Adrenal gland (tissue), 12 donors: ENCODE data around the gene HLX. TPM values are rescaled to one million over a fixed set of nuclear protein-coding genes. Genes with fewer than 3 reads are reported as not detected.

Experiments
- DNase-seq, 7 donors: peaks; one replicate each; pipeline ENCODE4 v3.0.0-alpha.2; 2019 to 2020
- H3K27ac ChIP-seq, 5 donors: fragments of 200-600 bp; sonication (generic) in 4 of 5; 1 replicate in 3 of 5; 2 replicates in 2 of 5; pipeline versions ENCODE4 v1.5.1 to v1.8.0; 2016 to 2020; ENCODE audit warnings: mild to moderate bottlenecking in 1 of 5
- H3K27me3 ChIP-seq: fragments of 200-600 bp; 2 replicates; pipeline ENCODE4 v1.8.0; 2021
- H3K36me3 ChIP-seq, 2 donors: fragments of 200-600 bp; replicated peaks in 1 of 2; 1 replicate in 1 of 2; 2 replicates in 1 of 2; pipeline versions ENCODE4 v1.5.1 to v1.8.0; 2018 to 2022
- H3K4me1 ChIP-seq, 2 donors: fragments of 200-600 bp; replicated peaks in 1 of 2; 1 replicate in 1 of 2; 2 replicates in 1 of 2; pipeline versions ENCODE4 v1.5.1 to v1.8.0; 2018 to 2021
- H3K4me3 ChIP-seq, 4 donors: fragments of 200-600 bp; sonication (generic) in 3 of 4; one replicate each; pipeline ENCODE4 v1.5.1; 2016 to 2018
- H3K9me3 ChIP-seq, 3 donors: fragments of 200-600 bp; sonication (generic) in 1 of 3; replicated peaks in 1 of 3; 1 replicate in 2 of 3; 2 replicates in 1 of 3; pipeline versions ENCODE4 v1.5.1 to v1.8.0; 2016 to 2021
- POLR2A ChIP-seq, 2 donors: fragments of 450-650 bp; IDR thresholded peaks; one replicate each; pipeline ENCODE4 v1.6.1; 2017; ENCODE audit warnings: antibody characterized with exemption in 2 of 2, mild to moderate bottlenecking in 2 of 2, moderate library complexity in 1 of 2
- WGBS, 4 donors: extraction: QIAGEN DNeasy Blood & Tissue Kit in 2 of 4; methylation state at CpG; one replicate each; pipeline versions ENCODE4 v1.1.5 to v1.1.7; 2013 to 2017; 5-methylcytosine and 5-hydroxymethylcytosine counted together
- intact Hi-C, 2 donors: fragments of 100-400 bp; cut with DNase I; formaldehyde crosslinking; loops; one replicate each; pipeline versions ENCODE4 v1.14.1 to v1.15.0; 2022 to 2023
- polyA plus RNA-seq, 3 donors: library from polyadenylated mRNA; stranded (reverse); fragments of 200-250 nt in 2 of 3; fragments of 350-450 nt in 1 of 3; fragmentation: Illumina TruSeq in 1 of 3; extraction: RNeasy Lipid Tissue Mini Kit (QIAGEN cat#74804) in 1 of 3; gene quantifications; one replicate each; pipeline ENCODE4 v1.2.3, GENCODE V29; 2013 to 2014
- total RNA-seq, 9 donors: library from RNA; depleted of rRNA in 4 of 9; stranded (reverse); fragments of >200 nt in 4 of 9; fragments of 120-200 nt in 1 of 9; fragmentation: NEBNext Ultra II Directional in 1 of 9; extraction: Animal tissue kit (Norgen Biotek cat#: 25700) in 1 of 9; gene quantifications; one replicate each; pipeline versions ENCODE4 v1.1.0 to v1.2.4, GENCODE V29; 2013 to 2023
- TF ChIP-seq, protein P1 (sequence below), 6 experiments: fragments of 450-650 bp in 4 of 6; fragments of 200-600 bp in 2 of 6; sonication (generic) in 1 of 6; IDR thresholded peaks; 1 replicate in 5 of 6; 2 replicates in 1 of 6; pipeline versions ENCODE4 v1.5.1 to v1.8.0; 2016 to 2021; ENCODE audit warnings: antibody characterized with exemption in 6 of 6, mild to moderate bottlenecking in 2 of 6, moderate library complexity in 1 of 6
- donor health status: healthy with polysubstance abuse.
- donor health status: Bipolar disorder and iron deficiency.
- donor health status: DM: yes; HTN: yes; CAD: no.
- donor health status: DM: no; HTN: no; CAD: no.
- donor health status: DM: no; HTN: no; CAD: no.
- donor health status: DM: yes; HTN: yes; CAD: no.

HLX gene
- total and polyA plus RNA-seq, 12 donors: 0.81 to 13.8 (median 7.0) TPM

DNA sequence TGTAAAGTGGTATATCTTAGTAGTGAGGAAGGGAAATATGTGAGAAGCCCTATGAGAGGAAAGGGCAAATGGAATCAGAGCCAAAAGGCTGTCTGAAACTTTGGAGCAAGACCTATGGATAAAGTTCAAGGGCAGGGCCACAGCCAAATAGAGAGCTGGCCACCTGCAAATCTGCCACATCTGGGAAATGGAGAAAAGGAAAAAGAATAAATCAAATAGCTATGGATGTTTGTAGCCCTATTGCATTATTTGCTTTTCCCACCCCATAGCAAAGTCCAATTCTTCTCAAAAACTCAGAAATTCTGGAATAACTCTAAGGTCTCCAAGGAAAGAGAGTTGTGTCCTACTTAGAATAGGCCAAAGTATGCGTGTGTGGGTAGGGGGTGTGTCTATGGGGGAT is 4.0 kb upstream of the HLX start:
- no peak for DNase-seq
- Histone ChIP-seq H3K4me3 (no peak overlapping the region), H3K27me3 (peaks cover 6% of the 10 kb centered on the region), H3K9me3 (no peaks in the 10 kb centered on the region), H3K36me3 (no peaks in the 10 kb centered on the region), H3K27ac (no peak overlapping the region), H3K4me1 (peaks cover 0 to 5% of the 10 kb centered on the region in 2 donors)
- WGBS, 4 donors: 56 to 95% (median 83%) methylated on average over 1 of the region's 1 CpG
- intact Hi-C loops: loop anchor here in 1 of 2 donors (10.0 kb wide), 1 partner anchor 560 kb away; no protein-coding TSS in a partner anchor
- TF ChIP-seq, protein P1, sequence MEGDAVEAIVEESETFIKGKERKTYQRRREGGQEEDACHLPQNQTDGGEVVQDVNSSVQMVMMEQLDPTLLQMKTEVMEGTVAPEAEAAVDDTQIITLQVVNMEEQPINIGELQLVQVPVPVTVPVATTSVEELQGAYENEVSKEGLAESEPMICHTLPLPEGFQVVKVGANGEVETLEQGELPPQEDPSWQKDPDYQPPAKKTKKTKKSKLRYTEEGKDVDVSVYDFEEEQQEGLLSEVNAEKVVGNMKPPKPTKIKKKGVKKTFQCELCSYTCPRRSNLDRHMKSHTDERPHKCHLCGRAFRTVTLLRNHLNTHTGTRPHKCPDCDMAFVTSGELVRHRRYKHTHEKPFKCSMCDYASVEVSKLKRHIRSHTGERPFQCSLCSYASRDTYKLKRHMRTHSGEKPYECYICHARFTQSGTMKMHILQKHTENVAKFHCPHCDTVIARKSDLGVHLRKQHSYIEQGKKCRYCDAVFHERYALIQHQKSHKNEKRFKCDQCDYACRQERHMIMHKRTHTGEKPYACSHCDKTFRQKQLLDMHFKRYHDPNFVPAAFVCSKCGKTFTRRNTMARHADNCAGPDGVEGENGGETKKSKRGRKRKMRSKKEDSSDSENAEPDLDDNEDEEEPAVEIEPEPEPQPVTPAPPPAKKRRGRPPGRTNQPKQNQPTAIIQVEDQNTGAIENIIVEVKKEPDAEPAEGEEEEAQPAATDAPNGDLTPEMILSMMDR (IDR thresholded peaks at IDR 0.05): no peak
- no peak for TF ChIP-seq POLR2A (IDR thresholded peaks at IDR 0.05)

DNA sequence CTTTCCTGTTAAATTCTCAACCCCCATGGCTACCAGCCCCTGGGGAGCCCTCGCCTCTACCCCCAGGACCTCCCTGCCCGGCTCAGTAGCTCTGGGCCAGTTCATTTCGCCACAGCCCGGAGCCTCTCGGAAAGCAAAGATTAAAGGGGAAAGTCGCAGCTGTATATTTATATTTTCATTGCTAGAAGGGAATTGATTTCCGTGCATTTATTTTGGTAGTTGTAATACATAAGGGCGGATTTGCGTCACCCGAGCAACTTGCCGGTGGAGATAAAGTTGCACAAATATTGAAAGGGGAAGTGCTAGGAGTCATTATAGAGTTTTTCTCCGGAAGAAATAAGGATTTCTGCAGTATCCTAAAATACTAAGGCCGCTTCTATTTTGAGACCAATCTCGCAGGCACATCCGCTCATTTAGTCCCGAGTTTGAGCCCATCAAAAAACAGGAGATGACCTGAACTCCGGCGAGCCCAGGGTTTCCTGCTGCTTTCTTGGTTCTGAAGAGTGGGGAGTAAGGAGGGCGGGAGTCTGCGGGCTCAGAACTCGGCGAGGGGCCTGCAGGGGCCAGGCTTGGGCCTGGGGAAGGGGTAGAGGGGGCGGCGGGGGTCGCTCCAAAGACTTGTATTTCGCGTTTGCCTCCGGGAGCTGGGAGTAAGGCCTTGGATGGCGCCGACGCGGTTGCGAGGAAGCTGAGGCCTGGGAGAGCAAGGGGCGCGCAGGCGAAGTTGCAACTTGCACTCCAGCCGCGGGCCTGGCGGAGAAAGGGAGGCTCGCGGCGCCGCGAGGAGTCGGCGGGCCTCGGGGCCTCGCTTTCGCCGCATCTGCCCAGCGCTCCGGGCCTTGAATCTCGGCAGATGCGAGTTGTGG is 2.5 kb upstream of the HLX start:
- peak overlapping the region in 4 of 5 donors; percentile 33 to 84 (median 53) for H3K27ac ChIP-seq
- H3K9me3 ChIP-seq: no peaks in the 10 kb centered on the region
- peaks cover 6% of the 10 kb centered on the region for H3K27me3 ChIP-seq
- peaks cover 0 to 5% of the 10 kb centered on the region in 2 donors for H3K4me1 ChIP-seq
- peak in 1 of 2 donors; percentile 25 for TF ChIP-seq POLR2A (IDR thresholded peaks at IDR 0.05)
- TF ChIP-seq, protein P1 (IDR thresholded peaks at IDR 0.05): no peak
- 38 to 52% (median 44%) methylated on average over 41 to 54 of the region's 54 CpGs for WGBS, 4 donors
- no peaks in the 10 kb centered on the region for H3K36me3 ChIP-seq
- peak in 4 of 7 donors; percentile 40 to 71 (median 56) for DNase-seq
- H3K4me3 ChIP-seq: peak overlapping the region in 1 of 4 donors; percentile 24
- intact Hi-C loops: loop anchor here in 1 of 2 donors (10.0 kb wide), 1 partner anchor 558 kb away; no protein-coding TSS in a partner anchor

DNA sequence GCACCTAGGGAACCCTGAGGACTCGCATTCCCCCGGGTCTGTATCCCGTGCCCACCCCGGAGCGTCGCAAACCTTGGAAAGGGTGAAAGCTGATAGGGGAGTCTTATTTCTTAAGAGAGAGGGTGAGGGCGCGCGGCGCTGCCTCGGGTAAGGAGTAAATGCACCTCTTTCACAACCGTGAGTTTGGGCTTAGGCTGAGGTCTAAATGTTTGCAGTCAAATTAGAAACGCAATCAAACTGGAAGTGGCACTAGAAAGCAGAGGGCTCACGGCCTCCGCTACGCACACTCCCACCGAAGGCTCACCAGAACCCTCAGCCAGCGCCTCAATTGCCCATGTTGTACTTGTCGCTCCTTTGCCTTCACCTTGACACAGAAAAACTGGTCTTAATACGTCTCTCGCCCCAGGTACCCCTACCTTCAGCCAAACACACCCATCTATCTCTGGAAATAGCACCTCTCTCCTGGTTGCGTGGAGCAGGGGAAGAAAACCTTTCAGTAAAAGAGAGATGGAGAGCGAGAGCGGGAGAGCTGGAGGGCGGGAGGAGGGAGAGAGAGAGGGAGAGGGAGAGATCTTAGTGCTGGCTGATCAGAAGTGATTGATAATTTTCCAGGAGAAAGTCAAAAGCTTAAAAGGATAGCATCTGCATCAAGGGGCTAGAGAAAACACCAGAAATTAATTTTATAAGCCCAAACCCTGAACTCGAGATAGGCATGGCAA is 1.7 kb upstream of the HLX start:
- 52 to 66% (median 59%) methylated on average over 20 to 26 of the region's 26 CpGs for whole genome bisulfite sequencing, 4 donors
- intact Hi-C loops: loop anchor here in 1 of 2 donors (10.0 kb wide), 1 partner anchor 557 kb away; no protein-coding TSS in a partner anchor
- no peak for TF ChIP-seq POLR2A (IDR thresholded peaks at IDR 0.05)
- TF ChIP-seq, protein P1 (IDR thresholded peaks at IDR 0.05): no peak
- no peaks in the 10 kb centered on the region for H3K9me3 ChIP-seq
- H3K4me3 ChIP-seq: peak overlapping the region in 1 of 4 donors; percentile 24
- peak overlapping the region in 4 of 5 donors; percentile 33 to 84 (median 53) for H3K27ac ChIP-seq
- H3K36me3 ChIP-seq: no peaks in the 10 kb centered on the region
- H3K27me3 ChIP-seq: peaks cover 6% of the 10 kb centered on the region
- peaks cover 0 to 5% of the 10 kb centered on the region in 2 donors for H3K4me1 ChIP-seq
- no peak for DNase-seq
